ENCODE measurements around the gene MUC7. TPM values are rescaled to one million over a fixed set of nuclear protein-coding genes. Genes with fewer than 3 reads are reported as not detected.
"Not testable (repeated sequence)": the region's sequence is repeated elsewhere in the genome, so short reads cannot be mapped to it uniquely, and the experiment has no call there.

Gene MUC7
- total RNA-seq, 1 donor from 2014 or later, result not detected

- H3K27ac Mint-ChIP-seq (ENCODE audit: unreplicated experiment), result no peak overlapping the region
- no peaks in the 10 kb centered on the region for H3K4me1 Mint-ChIP-seq (ENCODE audit: unreplicated experiment)
- H3K36me3 Mint-ChIP-seq (ENCODE audit: low read depth, unreplicated experiment), result no peaks in the 10 kb centered on the region
- TF ChIP-seq CTCF (IDR thresholded peaks at IDR 0.05; ENCODE audit: unreplicated experiment), result no peak
- H3K27me3 Mint-ChIP-seq (ENCODE audit: unreplicated experiment), result no peaks in the 10 kb centered on the region
- no peak overlapping the region for H3K4me3 Mint-ChIP-seq (ENCODE audit: unreplicated experiment)
- no peak for DNase-seq (ENCODE audit: low spot score)
- no peaks in the 10 kb centered on the region for H3K9me3 Mint-ChIP-seq (ENCODE audit: unreplicated experiment)
Observed at GRCh38 chr4:70488748-70489147, 16.8 kb downstream of the MUC7 start.

GRCh38 chr4:70496231-70496630 is 24.2 kb downstream of the MUC7 start:
- no peak for DNase-seq (ENCODE audit: low spot score)
- no peak overlapping the region for H3K27ac Mint-ChIP-seq (ENCODE audit: unreplicated experiment)
- H3K4me3 Mint-ChIP-seq (ENCODE audit: unreplicated experiment), result no peak overlapping the region
- H3K27me3 Mint-ChIP-seq (ENCODE audit: unreplicated experiment), result no peaks in the 10 kb centered on the region
- no peak for TF ChIP-seq CTCF (IDR thresholded peaks at IDR 0.05; ENCODE audit: unreplicated experiment)
- no peaks in the 10 kb centered on the region for H3K4me1 Mint-ChIP-seq (ENCODE audit: unreplicated experiment)
- no peaks in the 10 kb centered on the region for H3K36me3 Mint-ChIP-seq (ENCODE audit: low read depth, unreplicated experiment)
- H3K9me3 Mint-ChIP-seq (ENCODE audit: unreplicated experiment), result no peaks in the 10 kb centered on the region

DNA sequence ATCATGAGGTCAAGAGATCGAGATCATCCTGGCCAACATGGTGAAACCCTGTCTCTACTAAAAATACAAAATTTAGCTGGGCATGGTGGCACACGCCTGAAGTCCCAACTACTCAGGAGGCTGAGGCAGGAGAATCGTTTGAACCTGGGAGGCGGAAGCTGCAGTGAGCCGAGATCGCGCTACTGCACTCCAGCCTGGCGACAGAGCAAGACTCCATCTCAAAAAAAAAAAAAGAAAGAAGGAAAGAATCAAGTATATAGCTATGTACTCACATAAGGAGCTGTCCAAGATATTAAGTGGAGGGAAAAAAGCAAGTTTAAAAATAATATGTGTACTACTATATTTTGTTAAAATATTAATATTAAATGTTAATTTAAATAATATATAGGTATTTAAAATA is 29.8 kb downstream of the MUC7 start:
- H3K36me3 Mint-ChIP-seq (ENCODE audit: low read depth, unreplicated experiment); H3K4me3 Mint-ChIP-seq (ENCODE audit: unreplicated experiment); H3K27me3 Mint-ChIP-seq (ENCODE audit: unreplicated experiment); DNase-seq (ENCODE audit: low spot score); H3K9me3 Mint-ChIP-seq (ENCODE audit: unreplicated experiment); H3K27ac Mint-ChIP-seq (ENCODE audit: unreplicated experiment); H3K4me1 Mint-ChIP-seq (ENCODE audit: unreplicated experiment): not testable (repeated sequence)

GRCh38 chr4:70504733-70505132 is 32.7 kb downstream of the MUC7 start:
- no peak overlapping the region for H3K27ac Mint-ChIP-seq (ENCODE audit: unreplicated experiment)
- TF ChIP-seq CTCF (IDR thresholded peaks at IDR 0.05; ENCODE audit: unreplicated experiment), result no peak
- no peak for DNase-seq (ENCODE audit: low spot score)
- H3K36me3 Mint-ChIP-seq (ENCODE audit: low read depth, unreplicated experiment), result no peaks in the 10 kb centered on the region
- no peaks in the 10 kb centered on the region for H3K27me3 Mint-ChIP-seq (ENCODE audit: unreplicated experiment)
- no peaks in the 10 kb centered on the region for H3K4me1 Mint-ChIP-seq (ENCODE audit: unreplicated experiment)
- H3K4me3 Mint-ChIP-seq (ENCODE audit: unreplicated experiment), result no peak overlapping the region
- no peaks in the 10 kb centered on the region for H3K9me3 Mint-ChIP-seq (ENCODE audit: unreplicated experiment)

GRCh38 chr4:70505151-70505748 is 33.3 kb downstream of the MUC7 start:
- Mint-ChIP-seq H3K9me3 (ENCODE audit: unreplicated experiment) (no peaks in the 10 kb centered on the region), H3K4me1 (ENCODE audit: unreplicated experiment) (no peaks in the 10 kb centered on the region), H3K4me3 (ENCODE audit: unreplicated experiment) (no peak overlapping the region), H3K27me3 (ENCODE audit: unreplicated experiment) (no peaks in the 10 kb centered on the region), H3K27ac (ENCODE audit: unreplicated experiment) (no peak overlapping the region), H3K36me3 (ENCODE audit: low read depth, unreplicated experiment) (no peaks in the 10 kb centered on the region)
- TF ChIP-seq CTCF (IDR thresholded peaks at IDR 0.05; ENCODE audit: unreplicated experiment), result peak; percentile 93
- DNase-seq (ENCODE audit: low spot score), result peak; percentile 74
